ENCODE measurements around the gene RAPGEFL1. TPM values are rescaled to one million over a fixed set of nuclear protein-coding genes. Genes with fewer than 3 reads are reported as not detected.

The RAPGEFL1 gene
- total and polyA plus RNA-seq, 2 donors (not counting 3 experiments of a cell fraction or from before 2014, with no cell fraction given) = 8.6 to 11.8 TPM

DNA sequence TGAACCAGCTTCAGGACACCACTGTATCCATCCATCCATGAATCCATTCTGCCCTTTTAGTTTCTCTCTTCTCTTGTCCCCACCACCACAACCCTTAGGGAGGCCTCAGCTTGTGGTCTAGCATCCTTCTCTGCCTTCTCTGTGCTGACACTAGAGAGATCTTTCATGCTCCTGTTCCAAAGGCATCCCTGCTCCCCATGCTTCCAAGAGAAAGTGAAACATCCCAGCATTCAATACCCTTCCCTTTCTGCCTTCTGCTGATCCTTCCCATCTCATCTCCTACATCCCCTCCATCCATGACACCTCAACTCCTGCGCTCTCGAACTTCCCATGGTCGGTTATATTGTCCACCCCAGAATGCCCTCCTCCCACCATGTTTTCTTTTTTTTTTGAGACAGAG, 10.0 kb downstream of the RAPGEFL1 start:
- FAIRE-seq (no peak), DNase-seq (ENCODE audit: low read depth, low spot score) (no peak)
- Histone ChIP-seq H3K27me3 (ENCODE audit: control insufficient read depth in 2 of 2, insufficient read depth in 2 of 2, low read length in 2 of 2) (no peaks in the 10 kb centered on the region), H3K9ac (replicated peaks; ENCODE audit: extremely low read depth, insufficient read depth, low read length) (no peak overlapping the region), H2AFZ (ENCODE audit: low read depth, low read length) (no peak overlapping the region), H3K27ac (ENCODE audit: insufficient read depth, low read depth, low read length) (no peak overlapping the region), H3K9me3 (replicated peaks; ENCODE audit: control insufficient read depth, insufficient read depth, low read length) (no peaks in the 10 kb centered on the region), H3K4me3 (replicated peaks in 1 of 3; ENCODE audit: insufficient read depth in 1 of 3, low read depth in 1 of 3, low read length in 3 of 3) (no peak overlapping the region), H3K36me3 (ENCODE audit: control insufficient read depth in 2 of 2, extremely low read depth in 1 of 2, insufficient read depth in 2 of 2, low read length in 2 of 2) (peaks cover 0 to 3% of the 10 kb centered on the region in 2 experiments), H4K20me1 (replicated peaks; ENCODE audit: control insufficient read depth, extremely low read depth, insufficient read depth, low read length) (no peaks in the 10 kb centered on the region), H3K79me2 (ENCODE audit: control insufficient read depth, insufficient read depth, low read length) (no peaks in the 10 kb centered on the region), H3K4me2 (ENCODE audit: insufficient read depth, low read length) (no peak overlapping the region), H3K4me1 (ENCODE audit: control insufficient read depth, extremely low read depth, insufficient read depth, low read length) (peaks cover 4% of the 10 kb centered on the region), H3K9me1 (replicated peaks; ENCODE audit: control insufficient read depth, extremely low read depth, insufficient read depth, low read length) (no peaks in the 10 kb centered on the region)
- dilution Hi-C loops (cut with MboI; ENCODE audit: extremely low pct_ligation_motif_present, low sequenced_read_pairs) = no loop called here
- ChIA-PET CTCF (no interaction called here), POLR2A (no interaction called here)
- intact Hi-C loops (cut with micrococcal nuclease) = no loop called here
- TF ChIP-seq POLR2AphosphoS5 (IDR thresholded peaks at IDR 0.05; ENCODE audit: insufficient read depth, low read depth, low read length) = no peak
- TF ChIP-seq EZH2 (IDR thresholded peaks at IDR 0.05; ENCODE audit: borderline replicate concordance, low read depth, low read length, severe bottlenecking) = no peak
- TF ChIP-seq, protein P1, sequence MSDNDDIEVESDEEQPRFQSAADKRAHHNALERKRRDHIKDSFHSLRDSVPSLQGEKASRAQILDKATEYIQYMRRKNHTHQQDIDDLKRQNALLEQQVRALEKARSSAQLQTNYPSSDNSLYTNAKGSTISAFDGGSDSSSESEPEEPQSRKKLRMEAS (IDR thresholded peaks at IDR 0.05; ENCODE audit: insufficient read depth, insufficient read length) = no peak
- TF ChIP-seq POLR2A (IDR thresholded peaks at IDR 0.05; ENCODE audit: low read depth, low read length) = no peak
- TF ChIP-seq, protein P2, sequence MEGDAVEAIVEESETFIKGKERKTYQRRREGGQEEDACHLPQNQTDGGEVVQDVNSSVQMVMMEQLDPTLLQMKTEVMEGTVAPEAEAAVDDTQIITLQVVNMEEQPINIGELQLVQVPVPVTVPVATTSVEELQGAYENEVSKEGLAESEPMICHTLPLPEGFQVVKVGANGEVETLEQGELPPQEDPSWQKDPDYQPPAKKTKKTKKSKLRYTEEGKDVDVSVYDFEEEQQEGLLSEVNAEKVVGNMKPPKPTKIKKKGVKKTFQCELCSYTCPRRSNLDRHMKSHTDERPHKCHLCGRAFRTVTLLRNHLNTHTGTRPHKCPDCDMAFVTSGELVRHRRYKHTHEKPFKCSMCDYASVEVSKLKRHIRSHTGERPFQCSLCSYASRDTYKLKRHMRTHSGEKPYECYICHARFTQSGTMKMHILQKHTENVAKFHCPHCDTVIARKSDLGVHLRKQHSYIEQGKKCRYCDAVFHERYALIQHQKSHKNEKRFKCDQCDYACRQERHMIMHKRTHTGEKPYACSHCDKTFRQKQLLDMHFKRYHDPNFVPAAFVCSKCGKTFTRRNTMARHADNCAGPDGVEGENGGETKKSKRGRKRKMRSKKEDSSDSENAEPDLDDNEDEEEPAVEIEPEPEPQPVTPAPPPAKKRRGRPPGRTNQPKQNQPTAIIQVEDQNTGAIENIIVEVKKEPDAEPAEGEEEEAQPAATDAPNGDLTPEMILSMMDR (IDR thresholded peaks at IDR 0.05; ENCODE audit: extremely low read depth in 1 of 2, insufficient read depth in 1 of 2, low read depth in 1 of 2, low read length in 2 of 2) = no peak
- no peak for TF ChIP-seq GATA2 (IDR thresholded peaks at IDR 0.05; ENCODE audit: insufficient read depth, insufficient read length, low read depth, low read length)
- no peak for TF ChIP-seq MYC (IDR thresholded peaks at IDR 0.05; ENCODE audit: low read depth, low read length)
- TF ChIP-seq JUN (IDR thresholded peaks at IDR 0.05; ENCODE audit: borderline replicate concordance, insufficient read depth, insufficient read length, low read depth) = no peak
- TF ChIP-seq FOS (IDR thresholded peaks at IDR 0.05; ENCODE audit: borderline replicate concordance, insufficient read depth, low read length) = no peak
- no TSS peak for BruUV-seq (replicated peaks)

All from endothelial cell of umbilical vein (primary cell).